DND-41 (cell line): ENCODE measurements around the gene USP19.

Experiments
- EZH2 ChIP-seq: IDR thresholded peaks from 3 replicates; pipeline ENCODE4 v1.6.1; 2012; ENCODE audit warnings: borderline replicate concordance, low read depth, mild to moderate bottlenecking, moderate library complexity, low read length, inconsistent platforms; ENCODE audit not compliant: severe bottlenecking
- TF ChIP-seq, protein P1 (sequence below): IDR thresholded peaks from 2 replicates; pipeline ENCODE4 v1.5.1; 2012; ENCODE audit warnings: borderline replicate concordance, low read length, moderate library complexity, mild to moderate bottlenecking; ENCODE audit not compliant: poor library complexity, severe bottlenecking; ENCODE audit errors: extremely low read depth

DNA sequence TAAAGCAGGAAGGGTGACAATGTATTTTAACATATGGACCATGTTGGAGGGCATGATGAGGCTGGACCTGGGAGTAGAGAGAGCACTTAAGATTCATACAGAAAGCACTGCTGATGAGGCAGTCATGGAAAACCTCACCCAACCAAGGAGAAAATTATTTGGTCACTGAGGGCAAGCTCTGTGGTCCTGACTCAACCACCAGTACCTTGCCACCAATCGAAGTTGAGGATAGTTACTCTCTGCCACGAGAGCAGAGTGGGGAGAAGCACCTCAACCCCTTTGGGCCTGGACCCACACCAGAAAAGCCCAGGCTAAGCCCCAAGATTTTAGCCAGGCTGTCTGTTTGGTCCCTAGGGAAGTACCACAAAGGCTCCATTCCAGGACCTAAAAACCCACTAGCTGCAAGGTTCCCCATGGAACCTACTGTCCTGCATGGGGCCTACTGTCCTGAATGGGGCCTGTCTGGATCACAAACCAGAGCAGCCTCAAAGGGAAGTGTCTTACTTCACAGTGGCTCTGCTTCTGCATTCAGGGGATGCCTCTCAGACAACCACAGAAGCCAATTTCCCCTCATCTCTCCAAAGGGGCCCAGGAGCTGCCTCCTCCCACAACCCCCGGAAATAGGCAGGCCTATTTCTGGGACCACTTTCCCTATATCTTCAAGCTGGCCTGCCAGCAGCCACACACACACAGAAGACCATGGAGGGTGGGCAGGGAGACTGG lies 41.3 kb upstream of the USP19 start:
- no peak for TF ChIP-seq EZH2
- TF ChIP-seq, protein P1, sequence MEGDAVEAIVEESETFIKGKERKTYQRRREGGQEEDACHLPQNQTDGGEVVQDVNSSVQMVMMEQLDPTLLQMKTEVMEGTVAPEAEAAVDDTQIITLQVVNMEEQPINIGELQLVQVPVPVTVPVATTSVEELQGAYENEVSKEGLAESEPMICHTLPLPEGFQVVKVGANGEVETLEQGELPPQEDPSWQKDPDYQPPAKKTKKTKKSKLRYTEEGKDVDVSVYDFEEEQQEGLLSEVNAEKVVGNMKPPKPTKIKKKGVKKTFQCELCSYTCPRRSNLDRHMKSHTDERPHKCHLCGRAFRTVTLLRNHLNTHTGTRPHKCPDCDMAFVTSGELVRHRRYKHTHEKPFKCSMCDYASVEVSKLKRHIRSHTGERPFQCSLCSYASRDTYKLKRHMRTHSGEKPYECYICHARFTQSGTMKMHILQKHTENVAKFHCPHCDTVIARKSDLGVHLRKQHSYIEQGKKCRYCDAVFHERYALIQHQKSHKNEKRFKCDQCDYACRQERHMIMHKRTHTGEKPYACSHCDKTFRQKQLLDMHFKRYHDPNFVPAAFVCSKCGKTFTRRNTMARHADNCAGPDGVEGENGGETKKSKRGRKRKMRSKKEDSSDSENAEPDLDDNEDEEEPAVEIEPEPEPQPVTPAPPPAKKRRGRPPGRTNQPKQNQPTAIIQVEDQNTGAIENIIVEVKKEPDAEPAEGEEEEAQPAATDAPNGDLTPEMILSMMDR, result no peak
